ENCODE data around the gene GVQW3. TPM values are rescaled to one million over a fixed set of nuclear protein-coding genes. Genes with fewer than 3 reads are reported as not detected.

Gene GVQW3
- polyA plus RNA-seq, 1 experiment = 1.7 TPM

GRCh38 chr11:76361374-76361773, 19.7 kb upstream of the GVQW3 start:
- POLR2A ChIA-PET = no interaction called here
- Histone ChIP-seq H3K27ac (ENCODE audit: low read depth, low read length) (no peak overlapping the region), H3K9me3 (ENCODE audit: control insufficient read depth, insufficient read depth, low read length) (no peaks in the 10 kb centered on the region), H3K27me3 (ENCODE audit: control insufficient read depth, insufficient read depth, low read length) (no peaks in the 10 kb centered on the region), H3K4me3 (ENCODE audit: low read depth, low read length) (no peak overlapping the region)
- DNase-seq (ENCODE audit: low read depth, low spot score) = no peak
- CTCF ChIA-PET = no interaction called here
- TF ChIP-seq, protein P1, sequence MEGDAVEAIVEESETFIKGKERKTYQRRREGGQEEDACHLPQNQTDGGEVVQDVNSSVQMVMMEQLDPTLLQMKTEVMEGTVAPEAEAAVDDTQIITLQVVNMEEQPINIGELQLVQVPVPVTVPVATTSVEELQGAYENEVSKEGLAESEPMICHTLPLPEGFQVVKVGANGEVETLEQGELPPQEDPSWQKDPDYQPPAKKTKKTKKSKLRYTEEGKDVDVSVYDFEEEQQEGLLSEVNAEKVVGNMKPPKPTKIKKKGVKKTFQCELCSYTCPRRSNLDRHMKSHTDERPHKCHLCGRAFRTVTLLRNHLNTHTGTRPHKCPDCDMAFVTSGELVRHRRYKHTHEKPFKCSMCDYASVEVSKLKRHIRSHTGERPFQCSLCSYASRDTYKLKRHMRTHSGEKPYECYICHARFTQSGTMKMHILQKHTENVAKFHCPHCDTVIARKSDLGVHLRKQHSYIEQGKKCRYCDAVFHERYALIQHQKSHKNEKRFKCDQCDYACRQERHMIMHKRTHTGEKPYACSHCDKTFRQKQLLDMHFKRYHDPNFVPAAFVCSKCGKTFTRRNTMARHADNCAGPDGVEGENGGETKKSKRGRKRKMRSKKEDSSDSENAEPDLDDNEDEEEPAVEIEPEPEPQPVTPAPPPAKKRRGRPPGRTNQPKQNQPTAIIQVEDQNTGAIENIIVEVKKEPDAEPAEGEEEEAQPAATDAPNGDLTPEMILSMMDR (IDR thresholded peaks at IDR 0.05; ENCODE audit: low read depth, low read length) = no peak

DNA sequence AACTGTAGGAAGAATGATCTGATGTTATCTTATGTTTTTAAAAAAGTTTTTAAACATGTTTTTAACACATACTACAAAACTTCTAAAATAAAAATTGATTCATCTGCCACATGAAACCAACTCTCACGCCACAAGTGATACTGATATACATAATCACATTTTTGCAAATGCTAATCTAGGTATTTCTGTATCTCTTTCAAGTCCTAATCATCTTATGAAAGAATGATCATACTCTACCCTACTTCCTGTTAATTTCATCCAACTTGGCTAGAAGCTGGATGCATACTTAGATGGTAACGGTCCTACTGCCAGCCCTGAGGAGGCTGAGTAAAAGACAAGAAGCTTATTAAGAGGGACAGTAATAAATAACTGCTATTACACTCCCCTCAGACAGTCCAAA, 19.3 kb upstream of the GVQW3 start:
- TF ChIP-seq, protein P1 (IDR thresholded peaks at IDR 0.05; ENCODE audit: low read depth, low read length) = no peak
- Histone ChIP-seq H3K27ac (ENCODE audit: low read depth, low read length) (no peak overlapping the region), H3K4me3 (ENCODE audit: low read depth, low read length) (no peak overlapping the region), H3K27me3 (ENCODE audit: control insufficient read depth, insufficient read depth, low read length) (no peaks in the 10 kb centered on the region), H3K9me3 (ENCODE audit: control insufficient read depth, insufficient read depth, low read length) (no peaks in the 10 kb centered on the region)
- POLR2A ChIA-PET = interaction anchor here (0.6 kb wide), 1 partner anchor 19 kb away, joined by 8 read pairs; no protein-coding TSS in a partner anchor
- CTCF ChIA-PET = no interaction called here
- DNase-seq (ENCODE audit: low read depth, low spot score) = no peak

DNA sequence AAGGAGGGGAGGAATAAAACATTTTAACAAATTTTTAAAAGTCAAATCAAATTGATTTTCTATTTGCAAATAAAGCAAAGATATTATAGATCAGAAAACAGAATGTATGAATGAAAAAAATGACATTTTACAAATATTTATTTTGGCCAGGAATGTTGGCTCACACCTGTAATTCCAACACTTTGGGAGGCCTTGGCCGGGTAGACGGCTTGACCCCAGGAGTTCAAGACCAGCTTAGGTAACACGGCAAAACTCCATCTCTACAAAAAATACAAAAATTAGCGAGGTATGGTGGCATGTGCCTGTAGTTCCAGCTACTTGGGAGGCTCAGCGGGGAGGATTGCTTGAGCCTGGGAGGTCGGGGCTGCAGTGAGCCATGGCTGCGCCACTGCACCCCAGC, 18.4 kb upstream of the GVQW3 start:
- no peak overlapping the region for H3K27ac ChIP-seq (ENCODE audit: low read depth, low read length)
- TF ChIP-seq, protein P1 (IDR thresholded peaks at IDR 0.05; ENCODE audit: low read depth, low read length) = no peak
- no peaks in the 10 kb centered on the region for H3K9me3 ChIP-seq (ENCODE audit: control insufficient read depth, insufficient read depth, low read length)
- CTCF ChIA-PET = no interaction called here
- POLR2A ChIA-PET = no interaction called here
- no peak for DNase-seq (ENCODE audit: low read depth, low spot score)
- H3K4me3 ChIP-seq (ENCODE audit: low read depth, low read length) = no peak overlapping the region
- no peaks in the 10 kb centered on the region for H3K27me3 ChIP-seq (ENCODE audit: control insufficient read depth, insufficient read depth, low read length)

GRCh38 chr11:76365038-76365679, 16.0 kb upstream of the GVQW3 start:
- H3K4me3 ChIP-seq (ENCODE audit: low read depth, low read length) = no peak overlapping the region
- H3K9me3 ChIP-seq (ENCODE audit: control insufficient read depth, insufficient read depth, low read length) = no peaks in the 10 kb centered on the region
- H3K27ac ChIP-seq (ENCODE audit: low read depth, low read length) = no peak overlapping the region
- ChIA-PET POLR2A (no interaction called here), CTCF (interaction anchor here (1.3 kb wide), 1 partner anchor 47 kb away, joined by 6 read pairs; no protein-coding TSS in a partner anchor)
- DNase-seq (ENCODE audit: low read depth, low spot score) = no peak
- H3K27me3 ChIP-seq (ENCODE audit: control insufficient read depth, insufficient read depth, low read length) = no peaks in the 10 kb centered on the region
- TF ChIP-seq, protein P1 (IDR thresholded peaks at IDR 0.05; ENCODE audit: low read depth, low read length) = no peak

DNA sequence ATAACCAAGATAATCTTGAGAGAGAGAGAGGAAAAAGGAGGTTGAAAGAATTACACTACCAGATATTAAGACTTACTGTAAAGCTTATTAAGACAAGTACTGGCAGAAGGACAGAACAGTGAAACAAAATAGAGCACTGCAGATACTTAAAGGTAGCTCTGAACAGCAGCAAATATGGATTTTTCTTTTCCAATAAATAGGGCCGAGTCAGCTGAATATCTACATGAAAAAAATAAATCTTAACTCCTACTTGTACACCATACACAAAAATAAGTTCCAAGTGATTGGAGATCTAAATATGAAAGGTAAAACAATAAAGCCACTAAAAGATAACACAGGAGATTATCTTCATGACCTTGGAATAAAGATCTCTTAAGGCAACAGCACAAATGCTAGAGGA, 12.6 kb upstream of the GVQW3 start:
- no peak for DNase-seq (ENCODE audit: low read depth, low spot score)
- no peak overlapping the region for H3K27ac ChIP-seq (ENCODE audit: low read depth, low read length)
- POLR2A ChIA-PET = no interaction called here
- no peak overlapping the region for H3K4me3 ChIP-seq (ENCODE audit: low read depth, low read length)
- no peaks in the 10 kb centered on the region for H3K27me3 ChIP-seq (ENCODE audit: control insufficient read depth, insufficient read depth, low read length)
- TF ChIP-seq, protein P1 (IDR thresholded peaks at IDR 0.05; ENCODE audit: low read depth, low read length) = no peak
- no peaks in the 10 kb centered on the region for H3K9me3 ChIP-seq (ENCODE audit: control insufficient read depth, insufficient read depth, low read length)
- CTCF ChIA-PET = no interaction called here
